ENCODE results near the gene KLK2.

The KLK2 gene

DNA sequence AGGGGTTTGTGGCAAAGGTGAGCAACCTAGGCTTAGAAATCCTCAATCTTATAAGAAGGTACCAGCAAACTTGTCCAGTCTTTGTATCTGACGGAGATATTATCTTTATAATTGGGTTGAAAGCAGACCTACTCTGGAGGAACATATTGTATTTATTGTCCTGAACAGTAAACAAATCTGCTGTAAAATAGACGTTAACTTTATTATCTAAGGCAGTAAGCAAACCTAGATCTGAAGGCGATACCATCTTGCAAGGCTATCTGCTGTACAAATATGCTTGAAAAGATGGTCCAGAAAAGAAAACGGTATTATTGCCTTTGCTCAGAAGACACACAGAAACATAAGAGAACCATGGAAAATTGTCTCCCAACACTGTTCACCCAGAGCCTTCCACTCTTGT lies 3.8 kb upstream of the KLK2 start:
- Histone ChIP-seq H3K4me1 (peaks cover 11% of the 10 kb centered on the region), H3K36me3 (no peaks in the 10 kb centered on the region), H3K27ac (no peak overlapping the region), H3K4me2 (no peak overlapping the region), H3K27me3 (no peaks in the 10 kb centered on the region), H3K9ac (no peak overlapping the region), H3K4me3 (no peak overlapping the region), H3K9me3 (no peaks in the 10 kb centered on the region), H4K20me1 (no peaks in the 10 kb centered on the region)
- TF ChIP-seq Cebpa-rat (IDR thresholded peaks at IDR 0.05): no peak

DNA sequence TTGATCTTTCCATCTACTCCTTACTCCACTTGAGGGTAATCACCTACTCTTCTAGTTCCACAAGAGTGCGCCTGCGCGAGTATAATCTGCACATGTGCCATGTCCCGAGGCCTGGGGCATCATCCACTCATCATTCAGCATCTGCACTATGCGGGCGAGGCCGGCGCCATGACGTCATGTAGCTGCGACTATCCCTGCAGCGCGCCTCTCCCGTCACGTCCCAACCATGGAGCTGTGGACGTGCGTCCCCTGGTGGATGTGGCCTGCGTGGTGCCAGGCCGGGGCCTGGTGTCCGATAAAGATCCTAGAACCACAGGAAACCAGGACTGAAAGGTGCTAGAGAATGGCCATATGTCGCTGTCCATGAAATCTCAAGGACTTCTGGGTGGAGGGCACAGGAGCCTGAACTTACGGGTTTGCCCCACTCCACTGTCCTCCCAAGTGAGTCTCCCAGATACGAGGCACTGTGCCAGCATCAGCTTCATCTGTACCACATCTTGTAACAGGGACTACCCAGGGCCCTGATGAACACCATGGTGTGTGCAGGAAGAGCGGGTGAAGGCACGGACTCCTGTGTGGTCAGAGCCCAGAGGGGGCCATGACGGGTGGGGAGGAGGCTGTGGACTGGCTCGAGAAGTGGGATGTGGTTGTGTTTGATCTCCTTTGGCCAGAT lies 2.7 kb upstream of the KLK2 start:
- H3K4me1 ChIP-seq: peaks cover 22% of the 10 kb centered on the region
- H3K27me3 ChIP-seq: no peaks in the 10 kb centered on the region
- H3K9ac ChIP-seq: no peak overlapping the region
- no peak overlapping the region for H3K4me3 ChIP-seq
- no peak for TF ChIP-seq Cebpa-rat (IDR thresholded peaks at IDR 0.05)
- no peaks in the 10 kb centered on the region for H3K9me3 ChIP-seq
- H4K20me1 ChIP-seq: no peaks in the 10 kb centered on the region
- no peak overlapping the region for H3K27ac ChIP-seq
- no peaks in the 10 kb centered on the region for H3K36me3 ChIP-seq
- H3K4me2 ChIP-seq: no peak overlapping the region

DNA sequence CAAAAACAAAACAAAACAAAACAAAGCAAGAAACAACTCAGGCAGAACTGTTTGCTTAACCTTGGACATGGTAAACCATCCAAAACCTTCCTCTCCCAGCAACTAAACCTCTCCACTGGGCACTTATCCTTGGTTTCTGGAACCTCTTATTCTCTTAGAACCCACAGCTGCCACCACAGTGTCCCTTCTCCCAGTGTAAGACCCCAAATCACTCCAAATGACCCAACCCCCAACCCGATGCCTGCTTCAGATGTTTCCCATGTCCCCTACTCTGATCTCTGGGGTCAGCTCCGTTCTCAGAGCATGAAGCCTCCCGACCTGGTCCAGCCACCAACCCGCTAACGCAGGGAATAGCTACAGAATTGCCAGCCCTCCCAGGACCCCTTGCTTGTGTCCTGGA lies 972 bp downstream of the KLK2 start:
- TF ChIP-seq Cebpa-rat (IDR thresholded peaks at IDR 0.05): no peak
- H3K36me3 ChIP-seq: no peaks in the 10 kb centered on the region
- no peak overlapping the region for H3K4me3 ChIP-seq
- peak overlapping the region; percentile 70 for H3K4me2 ChIP-seq
- no peaks in the 10 kb centered on the region for H3K9me3 ChIP-seq
- no peak overlapping the region for H3K9ac ChIP-seq
- H3K27ac ChIP-seq: no peak overlapping the region
- peaks cover 38% of the 10 kb centered on the region for H3K4me1 ChIP-seq
- no peaks in the 10 kb centered on the region for H4K20me1 ChIP-seq
- H3K27me3 ChIP-seq: no peaks in the 10 kb centered on the region

DNA sequence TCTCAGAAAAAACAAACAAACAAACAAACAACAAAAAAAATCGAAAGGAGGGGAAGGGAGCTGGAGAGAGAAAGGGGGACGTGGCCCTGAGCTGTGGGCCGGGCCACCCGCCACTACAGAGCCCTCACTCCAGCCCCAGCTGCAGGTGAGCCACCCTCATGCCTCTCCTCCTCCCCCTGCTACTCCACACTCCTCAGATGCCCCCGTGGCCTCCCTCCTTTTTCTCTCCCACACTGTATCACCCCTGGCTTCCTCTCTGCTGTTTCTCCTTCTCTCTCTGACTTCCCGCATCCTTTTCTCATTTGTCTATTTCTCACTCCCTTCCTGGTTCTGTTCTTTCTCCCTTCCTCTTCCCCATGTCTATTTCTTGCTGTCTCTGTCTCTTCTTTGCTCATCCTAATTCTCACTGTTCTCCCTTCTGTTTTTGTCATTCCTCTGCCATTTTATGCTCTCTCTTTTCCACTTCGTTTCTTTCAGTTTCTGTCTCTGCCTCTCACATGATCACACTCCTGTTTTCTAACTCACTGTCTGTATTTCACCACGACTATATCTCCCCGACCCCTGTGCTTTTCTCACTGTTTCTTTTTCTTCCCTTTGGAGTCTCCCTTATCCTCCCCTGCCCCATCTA lies 2.7 kb downstream of the KLK2 start:
- H3K27me3 ChIP-seq: no peaks in the 10 kb centered on the region
- TF ChIP-seq Cebpa-rat (IDR thresholded peaks at IDR 0.05): no peak
- H3K4me1 ChIP-seq: peaks cover 40% of the 10 kb centered on the region
- H3K9me3 ChIP-seq: no peaks in the 10 kb centered on the region
- peak overlapping the region; percentile 37; the same call in 1 of the 2 replicates for H3K27ac ChIP-seq
- H3K36me3 ChIP-seq: no peaks in the 10 kb centered on the region
- H3K4me2 ChIP-seq: peak overlapping the region; percentile 70
- no peak overlapping the region for H3K4me3 ChIP-seq
- 0 out of 2 replicates have a peak overlapping the region, but pooled peaks have one; percentile 3 for H3K9ac ChIP-seq
- no peaks in the 10 kb centered on the region for H4K20me1 ChIP-seq

DNA sequence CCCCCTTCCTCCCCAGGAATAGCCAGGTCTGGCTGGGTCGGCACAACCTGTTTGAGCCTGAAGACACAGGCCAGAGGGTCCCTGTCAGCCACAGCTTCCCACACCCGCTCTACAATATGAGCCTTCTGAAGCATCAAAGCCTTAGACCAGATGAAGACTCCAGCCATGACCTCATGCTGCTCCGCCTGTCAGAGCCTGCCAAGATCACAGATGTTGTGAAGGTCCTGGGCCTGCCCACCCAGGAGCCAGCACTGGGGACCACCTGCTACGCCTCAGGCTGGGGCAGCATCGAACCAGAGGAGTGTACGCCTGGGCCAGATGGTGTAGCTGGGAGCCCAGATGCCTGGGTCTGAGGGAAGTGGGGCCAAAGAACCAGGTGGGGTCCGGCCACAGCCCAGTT lies 3.2 kb downstream of the KLK2 start:
- Histone ChIP-seq H3K9me3 (no peaks in the 10 kb centered on the region), H3K27ac (0 out of 2 replicates have a peak overlapping the region, but pooled peaks have one; percentile 37), H3K36me3 (no peaks in the 10 kb centered on the region), H3K4me3 (no peak overlapping the region), H4K20me1 (no peaks in the 10 kb centered on the region), H3K27me3 (no peaks in the 10 kb centered on the region), H3K9ac (no peak overlapping the region), H3K4me2 (peak overlapping the region; percentile 70), H3K4me1 (peaks cover 41% of the 10 kb centered on the region)
- no peak for TF ChIP-seq Cebpa-rat (IDR thresholded peaks at IDR 0.05)

DNA sequence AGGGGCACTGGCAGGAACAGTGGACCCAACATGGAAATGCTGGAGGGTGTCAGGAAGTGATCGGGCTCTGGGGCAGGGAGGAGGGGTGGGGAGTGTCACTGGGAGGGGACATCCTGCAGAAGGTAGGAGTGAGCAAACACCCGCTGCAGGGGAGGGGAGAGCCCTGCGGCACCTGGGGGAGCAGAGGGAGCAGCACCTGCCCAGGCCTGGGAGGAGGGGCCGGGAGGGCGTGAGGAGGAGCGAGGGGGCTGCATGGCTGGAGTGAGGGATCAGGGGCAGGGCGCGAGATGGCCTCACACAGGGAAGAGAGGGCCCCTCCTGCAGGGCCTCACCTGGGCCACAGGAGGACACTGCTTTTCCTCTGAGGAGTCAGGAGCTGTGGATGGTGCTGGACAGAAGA lies 4.1 kb downstream of the KLK2 start:
- H3K36me3 ChIP-seq: no peaks in the 10 kb centered on the region
- no peak overlapping the region for H3K4me3 ChIP-seq
- no peak overlapping the region for H3K9ac ChIP-seq
- H3K27ac ChIP-seq: no peak overlapping the region
- TF ChIP-seq Cebpa-rat (IDR thresholded peaks at IDR 0.05): no peak
- H4K20me1 ChIP-seq: no peaks in the 10 kb centered on the region
- no peak overlapping the region for H3K4me2 ChIP-seq
- no peaks in the 10 kb centered on the region for H3K27me3 ChIP-seq
- H3K9me3 ChIP-seq: no peaks in the 10 kb centered on the region
- peaks cover 45% of the 10 kb centered on the region for H3K4me1 ChIP-seq

DNA sequence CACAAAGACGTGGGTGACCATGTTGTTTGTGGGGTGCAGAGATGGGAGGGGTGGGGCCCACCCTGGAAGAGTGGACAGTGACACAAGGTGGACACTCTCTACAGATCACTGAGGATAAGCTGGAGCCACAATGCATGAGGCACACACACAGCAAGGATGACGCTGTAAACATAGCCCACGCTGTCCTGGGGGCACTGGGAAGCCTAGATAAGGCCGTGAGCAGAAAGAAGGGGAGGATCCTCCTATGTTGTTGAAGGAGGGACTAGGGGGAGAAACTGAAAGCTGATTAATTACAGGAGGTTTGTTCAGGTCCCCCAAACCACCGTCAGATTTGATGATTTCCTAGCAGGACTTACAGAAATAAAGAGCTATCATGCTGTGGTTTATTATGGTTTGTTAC lies 5.6 kb downstream of the KLK2 start:
- Histone ChIP-seq H3K4me2 (no peak overlapping the region), H3K4me3 (no peak overlapping the region), H3K27me3 (no peaks in the 10 kb centered on the region), H3K9me3 (no peaks in the 10 kb centered on the region), H3K9ac (no peak overlapping the region), H3K4me1 (peaks cover 40% of the 10 kb centered on the region), H3K36me3 (no peaks in the 10 kb centered on the region), H3K27ac (no peak overlapping the region), H4K20me1 (no peaks in the 10 kb centered on the region)
- TF ChIP-seq Cebpa-rat (IDR thresholded peaks at IDR 0.05): no peak

DNA sequence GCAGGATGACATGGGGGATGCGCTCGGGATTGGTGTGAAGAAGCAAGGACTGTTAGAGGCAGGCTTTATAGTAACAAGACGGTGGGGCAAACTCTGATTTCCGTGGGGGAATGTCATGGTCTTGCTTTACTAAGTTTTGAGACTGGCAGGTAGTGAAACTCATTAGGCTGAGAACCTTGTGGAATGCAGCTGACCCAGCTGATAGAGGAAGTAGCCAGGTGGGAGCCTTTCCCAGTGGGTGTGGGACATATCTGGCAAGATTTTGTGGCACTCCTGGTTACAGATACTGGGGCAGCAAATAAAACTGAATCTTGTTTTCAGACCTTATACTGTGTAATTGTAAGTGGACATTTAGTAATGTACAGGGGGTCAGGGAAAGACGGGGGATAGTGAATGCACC lies 7.0 kb downstream of the KLK2 start:
- no peaks in the 10 kb centered on the region for H4K20me1 ChIP-seq
- peaks cover 26% of the 10 kb centered on the region for H3K4me1 ChIP-seq
- no peaks in the 10 kb centered on the region for H3K27me3 ChIP-seq
- H3K36me3 ChIP-seq: no peaks in the 10 kb centered on the region
- TF ChIP-seq Cebpa-rat (IDR thresholded peaks at IDR 0.05): no peak
- H3K4me2 ChIP-seq: no peak overlapping the region
- no peak overlapping the region for H3K4me3 ChIP-seq
- no peak overlapping the region for H3K27ac ChIP-seq
- no peak overlapping the region for H3K9ac ChIP-seq
- no peaks in the 10 kb centered on the region for H3K9me3 ChIP-seq

DNA sequence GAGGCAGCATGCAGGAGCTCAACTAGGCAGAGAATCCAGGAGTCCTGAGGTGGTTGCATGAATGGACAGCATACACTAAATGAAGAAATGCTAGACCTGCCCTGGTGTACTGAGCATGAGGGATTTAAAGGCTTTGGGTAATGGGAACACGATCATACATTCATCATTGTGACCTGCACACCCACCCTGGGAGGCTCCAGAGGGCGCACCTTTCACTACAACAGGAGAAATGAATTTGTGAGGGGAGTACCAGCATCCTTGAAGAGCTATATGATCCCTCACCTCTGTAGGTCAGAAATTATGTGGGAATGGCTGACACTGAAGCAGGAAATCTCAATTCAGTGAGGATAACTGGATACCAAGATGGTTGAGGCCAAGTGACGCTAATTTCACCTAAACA lies 8.9 kb downstream of the KLK2 start:
- H3K9ac ChIP-seq: no peak overlapping the region
- no peak overlapping the region for H3K4me3 ChIP-seq
- H3K4me1 ChIP-seq: peaks cover 8% of the 10 kb centered on the region; the same call in 1 of the 2 replicates
- no peaks in the 10 kb centered on the region for H3K9me3 ChIP-seq
- no peak overlapping the region for H3K27ac ChIP-seq
- no peak overlapping the region for H3K4me2 ChIP-seq
- H3K27me3 ChIP-seq: no peaks in the 10 kb centered on the region
- no peak for TF ChIP-seq Cebpa-rat (IDR thresholded peaks at IDR 0.05)
- no peaks in the 10 kb centered on the region for H3K36me3 ChIP-seq
- H4K20me1 ChIP-seq: no peaks in the 10 kb centered on the region

DNA sequence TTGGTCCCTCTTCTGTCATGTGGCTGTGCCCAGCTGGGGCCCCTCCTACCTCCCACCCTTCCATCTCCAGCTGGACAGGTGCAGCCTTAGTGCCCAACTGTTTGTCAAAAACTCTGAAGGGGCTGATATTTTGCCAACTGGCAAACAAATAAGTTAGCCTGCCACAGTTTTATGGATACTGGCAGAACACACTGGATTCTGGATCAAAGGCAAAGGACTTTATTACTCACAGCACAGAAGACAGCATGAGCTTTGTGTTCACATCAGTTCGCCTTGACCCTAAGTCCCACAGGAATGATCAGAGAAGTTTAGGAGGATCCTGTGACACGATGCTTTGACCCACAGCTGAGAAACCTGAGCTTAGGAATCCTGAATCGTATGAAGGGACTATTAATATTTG lies 16.4 kb downstream of the KLK2 start:
- H3K4me2 ChIP-seq: peak overlapping the region; percentile 17; the same call in 1 of the 2 replicates
- H3K27ac ChIP-seq: no peak overlapping the region
- no peaks in the 10 kb centered on the region; the same call in 1 of the 2 replicates for H3K27me3 ChIP-seq
- no peak overlapping the region for H3K9ac ChIP-seq
- H3K36me3 ChIP-seq: no peaks in the 10 kb centered on the region
- H3K4me3 ChIP-seq: no peak overlapping the region
- no peak for TF ChIP-seq Cebpa-rat (IDR thresholded peaks at IDR 0.05)
- H3K4me1 ChIP-seq: peaks cover 18% of the 10 kb centered on the region
- no peaks in the 10 kb centered on the region for H4K20me1 ChIP-seq
- no peaks in the 10 kb centered on the region for H3K9me3 ChIP-seq

Data from BLaER1 (cell line).